ENCODE data around the gene GALNT16. TPM values are rescaled to one million over a fixed set of nuclear protein-coding genes. Genes with fewer than 3 reads are reported as not detected.

GALNT16 gene
- total RNA-seq, 4 donors from 2014 or later = 8.3 to 11.7 (median 10.7) TPM

GRCh38 chr14:69291396-69291795, 31.4 kb downstream of the GALNT16 start:
- TF ChIP-seq EP300 (IDR thresholded peaks at IDR 0.05) = no peak
- 64 to 78% methylated on average over 5 of the region's 5 CpGs for WGBS, 2 donors
- Histone ChIP-seq H3K27me3 (no peaks in the 10 kb centered on the region), H3K36me3 (no peaks in the 10 kb centered on the region), H3K9me3 (no peaks in the 10 kb centered on the region), H3K27ac (no peak overlapping the region), H3K4me1 (peaks cover 0 to 17% (median 0%) of the 10 kb centered on the region in 4 donors), H3K4me3 (no peak overlapping the region)
- DNase-seq (ENCODE audit: low spot score in 2 of 2) = no peak

GRCh38 chr14:69291891-69292561, 32.1 kb downstream of the GALNT16 start:
- Histone ChIP-seq H3K27me3 (no peaks in the 10 kb centered on the region), H3K4me1 (peaks cover 0 to 16% (median 0%) of the 10 kb centered on the region in 4 donors), H3K4me3 (no peak overlapping the region), H3K9me3 (no peaks in the 10 kb centered on the region), H3K27ac (no peak overlapping the region), H3K36me3 (no peaks in the 10 kb centered on the region)
- DNase-seq (ENCODE audit: low spot score in 2 of 2) = no peak
- TF ChIP-seq POLR2A (IDR thresholded peaks at IDR 0.05) = no peak
- no peak for TF ChIP-seq EP300 (IDR thresholded peaks at IDR 0.05)
- TF ChIP-seq CTCF (IDR thresholded peaks at IDR 0.05) = no peak
- WGBS, 2 donors = 62 to 69% methylated on average over 5 of the region's 5 CpGs

GRCh38 chr14:69298131-69299071, 38.4 kb downstream of the GALNT16 start:
- WGBS, 2 donors = 72 to 79% methylated on average over 10 of the region's 10 CpGs
- DNase-seq (ENCODE audit: low spot score in 2 of 2) = no peak

GRCh38 chr14:69299286-69300035, 39.5 kb downstream of the GALNT16 start:
- Histone ChIP-seq H3K27me3 (no peaks in the 10 kb centered on the region), H3K4me3 (no peak overlapping the region), H3K36me3 (no peaks in the 10 kb centered on the region), H3K9me3 (no peaks in the 10 kb centered on the region), H3K27ac (no peak overlapping the region), H3K4me1 (peaks cover 0 to 18% (median 0%) of the 10 kb centered on the region in 4 donors)
- WGBS, 2 donors = 74 to 80% methylated on average over 11 of the region's 11 CpGs
- TF ChIP-seq POLR2A (IDR thresholded peaks at IDR 0.05) = no peak
- TF ChIP-seq CTCF (IDR thresholded peaks at IDR 0.05) = no peak
- TF ChIP-seq EP300 (IDR thresholded peaks at IDR 0.05) = no peak
- DNase-seq (ENCODE audit: low spot score in 2 of 2) = no peak

More at GRCh38 chr14:69298131-69299071, 38.4 kb downstream of the GALNT16 start:
- Histone ChIP-seq H3K27ac (no peak overlapping the region), H3K4me1 (peaks cover 0 to 18% (median 0%) of the 10 kb centered on the region in 4 donors), H3K27me3 (no peaks in the 10 kb centered on the region), H3K9me3 (no peaks in the 10 kb centered on the region), H3K36me3 (no peaks in the 10 kb centered on the region), H3K4me3 (no peak overlapping the region)
- TF ChIP-seq POLR2A (IDR thresholded peaks at IDR 0.05) = no peak
- TF ChIP-seq CTCF (IDR thresholded peaks at IDR 0.05) = no peak
- no peak for TF ChIP-seq EP300 (IDR thresholded peaks at IDR 0.05)

- H3K4me1 ChIP-seq = peaks cover 0 to 18% (median 0%) of the 10 kb centered on the region in 4 donors
- WGBS, 2 donors = 63 to 64% methylated on average over 4 of the region's 4 CpGs
- no peaks in the 10 kb centered on the region for H3K9me3 ChIP-seq
- DNase-seq (ENCODE audit: low spot score in 2 of 2) = no peak
- H3K27ac ChIP-seq = no peak overlapping the region
- no peak overlapping the region for H3K4me3 ChIP-seq
- no peaks in the 10 kb centered on the region for H3K27me3 ChIP-seq
- H3K36me3 ChIP-seq = no peaks in the 10 kb centered on the region
- TF ChIP-seq POLR2A (IDR thresholded peaks at IDR 0.05) (no peak), CTCF (IDR thresholded peaks at IDR 0.05) (no peak), EP300 (IDR thresholded peaks at IDR 0.05) (no peak)
Measured at GRCh38 chr14:69300601-69301221, 40.8 kb downstream of the GALNT16 start.

Measured in tibial nerve (tissue), 4 donors.